SKM-1 treated with dmso at 0.1 percent for 144 hours (cell line): ENCODE results near the gene SLC51B.
"Not testable (repeated sequence)": the region's sequence is repeated elsewhere in the genome, so short reads cannot be mapped to it uniquely, and the experiment has no call there.

ENCODE experiments used
- DNase-seq: peaks from one replicate; lab custom pipeline; 2025; ENCODE audit not compliant: unreplicated experiment; lab: John Stamatoyannopoulos, UW

The SLC51B gene

DNA sequence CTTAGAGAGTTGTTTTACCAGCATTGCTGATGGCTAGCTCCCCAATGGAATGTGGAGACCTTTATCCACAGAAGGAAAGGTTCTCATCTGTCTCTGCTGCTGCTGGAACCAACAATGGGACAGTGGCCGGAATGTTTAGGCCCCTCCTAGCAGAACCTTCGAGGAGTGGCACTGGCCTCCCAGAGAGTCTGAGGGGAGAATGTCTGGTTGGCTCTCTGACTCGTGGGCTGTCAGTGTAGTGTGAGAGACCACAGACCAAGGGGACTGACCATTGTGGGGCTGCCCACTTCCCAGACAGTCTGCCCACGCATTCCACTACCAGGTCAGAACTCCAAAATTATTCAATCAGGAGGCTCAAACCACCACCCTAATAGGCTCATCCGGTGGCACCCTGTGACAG lies 17.5 kb downstream of the SLC51B start:
- DNase-seq = no peak

DNA sequence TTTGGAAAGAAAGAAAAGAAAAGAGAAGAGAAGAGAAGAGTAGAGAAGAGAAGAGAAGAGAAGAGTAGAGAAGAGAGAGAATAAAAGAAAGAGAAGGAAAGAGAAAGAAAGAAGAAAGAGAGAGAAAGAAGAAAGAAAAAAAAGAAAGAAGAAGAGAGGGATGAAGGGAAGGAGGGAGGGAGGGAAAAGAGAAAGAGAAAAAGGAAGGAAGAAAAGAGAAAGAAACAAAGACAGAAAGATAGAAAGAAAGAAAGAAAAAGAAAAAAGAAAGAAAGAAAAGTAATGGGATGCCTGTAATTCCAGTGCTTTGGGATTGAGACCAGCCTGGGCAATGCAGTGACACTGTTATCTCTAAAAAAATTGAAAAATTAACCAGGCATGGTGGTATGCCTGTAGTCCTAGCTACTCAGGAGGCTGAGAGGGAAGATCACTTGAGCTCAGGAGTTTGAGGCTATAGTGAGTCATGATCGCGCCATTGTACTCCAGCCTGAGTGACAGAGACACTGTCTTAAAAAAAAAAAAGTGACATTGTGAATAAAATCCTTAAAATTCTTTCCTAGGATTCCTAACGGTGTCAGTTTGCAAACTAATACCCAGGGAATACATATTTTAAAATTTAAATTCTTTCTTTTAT lies 20.9 kb downstream of the SLC51B start:
- DNase-seq = no peak

DNA sequence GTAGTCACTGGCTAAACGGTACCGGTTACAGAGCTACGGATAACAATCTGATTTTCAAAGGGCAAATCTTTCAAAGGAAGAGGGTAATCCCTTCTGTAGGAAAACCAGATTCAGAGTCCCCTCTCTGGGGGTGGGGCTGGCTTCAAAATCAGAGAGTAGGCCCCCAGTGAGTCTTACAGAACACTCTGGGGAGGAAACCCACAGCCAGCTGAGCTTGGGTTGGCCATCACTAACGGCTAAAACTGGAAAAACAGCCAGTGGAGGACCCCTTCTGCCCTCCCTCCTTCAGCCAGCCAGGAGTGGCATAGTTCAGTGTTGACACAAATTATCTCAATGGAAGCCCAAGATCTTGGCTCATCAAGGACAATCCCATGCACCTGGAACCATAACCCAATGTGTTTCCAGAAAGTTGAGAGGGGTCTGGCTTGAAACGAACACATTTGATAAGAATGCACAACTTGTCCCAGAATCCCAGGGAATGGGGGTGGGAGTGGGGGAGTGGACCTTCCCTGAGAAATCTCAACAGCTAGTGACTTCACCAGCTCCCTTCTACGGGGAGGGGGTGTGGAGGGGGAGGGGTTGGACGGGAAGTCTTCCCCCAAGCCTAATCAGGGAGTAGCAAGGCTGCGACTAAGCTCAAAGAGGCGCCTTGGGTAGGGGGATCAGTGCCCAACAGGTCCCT lies 21.6 kb downstream of the SLC51B start:
- no peak for DNase-seq

DNA sequence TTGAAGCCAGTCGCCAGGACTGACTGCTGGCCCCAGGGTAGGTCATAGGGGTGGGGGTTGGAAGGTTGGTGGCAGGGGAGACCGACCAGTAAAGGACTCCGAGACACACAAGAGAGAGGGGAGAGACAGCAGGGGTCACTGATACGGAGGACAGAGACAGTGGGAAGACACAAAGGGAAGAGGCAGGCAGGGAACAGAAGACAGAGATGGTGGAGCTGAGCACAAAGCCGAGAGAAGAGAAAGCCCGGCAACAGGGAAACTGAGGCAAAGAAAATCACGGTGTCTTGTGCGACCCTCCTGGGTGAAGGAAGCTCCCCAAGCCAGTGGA lies 22.1 kb downstream of the SLC51B start:
- DNase-seq = no peak

DNA sequence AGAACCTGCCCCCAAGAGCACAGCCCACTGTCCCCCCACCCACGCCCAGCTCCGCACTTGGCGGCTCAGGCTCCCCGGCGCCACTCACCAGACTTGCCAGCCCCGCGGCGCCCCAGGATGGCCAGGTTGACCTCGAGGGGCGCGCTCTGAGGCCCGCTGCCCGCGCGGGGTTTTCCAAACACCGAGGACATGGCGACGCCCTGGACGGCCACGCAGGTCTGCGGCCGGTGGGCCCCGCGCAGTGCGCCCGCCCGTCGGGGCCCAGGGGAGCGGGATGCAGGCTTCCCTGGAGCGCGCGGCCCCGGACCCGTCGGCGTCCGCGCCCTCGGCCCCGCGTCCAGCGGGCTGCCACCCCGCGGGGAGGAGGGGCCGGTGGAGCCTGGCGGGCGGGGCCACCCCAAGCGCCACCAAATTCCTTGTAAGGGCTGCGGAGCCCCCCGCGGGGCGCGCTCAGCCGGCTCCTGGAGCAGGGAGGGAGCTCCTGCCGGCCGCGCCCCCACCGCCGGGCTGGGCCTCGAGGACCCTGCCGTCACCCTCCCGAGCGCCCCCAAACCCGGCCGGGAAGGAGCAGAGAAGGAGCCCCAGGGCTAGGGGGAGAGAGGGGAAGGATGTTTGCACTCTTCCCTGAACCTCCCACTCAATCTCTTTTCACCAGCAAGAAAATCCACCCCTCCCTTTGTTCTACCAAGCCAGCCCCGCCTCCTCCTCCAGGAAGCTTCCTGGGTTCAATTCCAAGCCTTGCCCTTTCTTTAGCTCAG lies 22.6 kb downstream of the SLC51B start, which contains the start of gene RASL12:
Gene RASL12 (minus strand): TSS at position 347 of the 758 bp plus-strand sequence. CDS start 156 bp downstream, at position 191.
- no peak for DNase-seq

DNA sequence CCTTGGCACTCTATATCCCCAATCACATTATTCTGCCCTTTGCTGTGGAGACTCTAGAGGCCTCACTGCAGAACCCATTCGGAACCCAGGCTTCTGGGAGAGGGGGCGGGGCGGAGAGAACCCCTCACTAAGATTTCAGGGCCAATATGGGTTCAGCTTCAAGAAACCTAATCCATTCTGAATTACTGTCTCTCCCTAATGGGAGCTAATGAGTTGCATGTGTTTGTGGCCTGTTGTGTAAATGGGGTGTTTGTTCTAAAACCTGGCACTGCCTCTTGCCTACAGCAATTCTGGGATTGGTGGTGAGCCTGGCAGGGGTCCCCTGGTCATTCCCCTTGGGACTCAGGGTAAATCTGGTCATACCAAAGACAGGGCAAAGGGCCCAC lies 23.2 kb downstream of the SLC51B start:
- DNase-seq = no peak

DNA sequence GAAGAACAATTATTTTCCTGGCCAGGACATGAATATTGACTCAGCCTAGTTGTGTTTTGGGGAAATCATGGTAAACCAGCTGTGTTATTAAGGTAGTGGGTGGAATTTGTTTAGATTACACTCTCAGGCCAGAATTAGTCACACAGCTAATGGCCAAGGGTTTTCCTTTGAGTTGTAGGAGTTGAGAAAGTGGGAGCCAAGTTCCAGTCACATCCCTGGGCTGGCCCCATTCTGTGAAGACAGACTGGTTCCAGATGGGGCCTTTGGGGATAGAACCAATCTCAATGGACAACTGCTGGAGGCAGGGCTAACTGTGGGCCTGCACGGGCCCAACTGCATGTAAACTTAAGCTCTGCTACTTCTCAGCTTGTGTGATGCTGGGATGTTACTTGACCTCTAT lies 24.0 kb downstream of the SLC51B start:
- no peak for DNase-seq

DNA sequence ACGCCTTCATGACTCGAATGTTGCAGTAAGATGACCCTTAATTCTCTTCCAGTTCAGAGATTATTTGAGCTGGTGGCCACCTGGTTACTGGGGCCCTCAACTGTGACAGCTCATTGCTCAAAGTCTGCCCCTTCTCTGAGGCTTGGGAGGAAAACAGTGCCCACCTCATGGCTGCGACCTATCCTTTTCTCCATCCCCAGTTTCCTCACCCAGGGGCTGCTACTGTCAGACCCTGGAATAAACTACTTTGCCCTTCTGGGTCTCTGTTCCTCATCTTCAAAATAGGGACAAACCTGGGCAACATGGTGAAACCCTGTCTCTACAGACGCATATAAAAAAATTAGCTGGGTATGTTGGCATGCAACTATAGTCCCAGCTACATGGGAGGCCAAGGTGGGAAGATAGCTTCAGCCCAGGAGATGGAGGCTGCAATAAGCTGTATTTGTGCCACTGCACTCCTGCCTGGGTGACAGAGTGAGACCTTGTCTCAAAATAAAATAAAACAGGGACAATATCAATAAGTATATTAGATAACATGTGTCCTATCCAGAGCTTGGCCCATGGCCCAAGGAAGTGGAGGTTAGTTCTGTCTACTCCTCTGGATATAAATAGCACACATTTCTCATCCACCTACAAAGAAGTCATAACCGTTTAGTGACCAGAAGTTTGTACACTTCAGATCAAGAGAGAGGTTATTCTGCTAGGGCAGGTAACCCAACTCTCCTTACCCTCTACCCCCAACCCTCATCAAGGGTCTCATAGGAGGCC lies 24.8 kb downstream of the SLC51B start:
- DNase-seq = no peak

DNA sequence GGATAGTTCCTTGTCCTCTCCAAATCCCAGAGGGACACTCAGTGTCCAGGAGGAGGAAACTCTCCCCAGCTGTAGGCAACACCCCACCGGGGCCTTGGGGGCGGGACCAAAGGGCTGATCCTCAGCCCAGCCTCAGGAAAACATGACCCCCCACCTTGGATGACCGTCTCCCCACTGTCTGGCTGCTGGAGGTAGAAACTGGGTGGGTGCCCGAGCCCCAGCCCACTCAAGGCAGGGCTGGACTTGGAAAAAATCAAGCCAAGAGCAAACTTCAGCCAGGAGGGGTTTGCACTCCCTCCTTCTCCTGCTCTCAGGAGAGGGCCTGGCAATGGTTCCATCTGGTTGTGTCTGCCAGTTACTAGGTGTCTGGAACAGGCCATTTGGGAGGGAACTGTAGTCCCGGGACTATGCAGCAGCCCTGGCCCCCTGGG lies 26.2 kb downstream of the SLC51B start:
- no peak for DNase-seq

DNA sequence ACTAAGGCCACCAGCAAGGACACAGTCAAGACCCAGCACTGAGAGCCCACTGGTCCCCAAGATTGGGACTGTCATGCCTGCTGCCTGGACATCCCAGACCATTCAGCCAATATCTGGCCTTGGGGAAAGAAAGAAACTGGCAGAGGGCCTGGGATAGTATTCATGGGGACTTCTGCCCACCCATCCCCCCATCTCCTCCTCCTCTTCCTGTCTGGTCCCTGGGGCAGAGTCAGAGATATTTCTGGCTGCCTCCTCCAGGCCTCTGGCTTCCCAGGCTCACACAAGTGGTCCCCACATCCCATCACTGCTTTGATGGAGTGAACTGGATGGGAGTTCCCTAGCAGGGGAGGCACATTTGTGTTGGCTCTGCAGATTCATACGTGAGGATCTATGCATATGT lies 26.8 kb downstream of the SLC51B start:
- DNase-seq = no peak

DNA sequence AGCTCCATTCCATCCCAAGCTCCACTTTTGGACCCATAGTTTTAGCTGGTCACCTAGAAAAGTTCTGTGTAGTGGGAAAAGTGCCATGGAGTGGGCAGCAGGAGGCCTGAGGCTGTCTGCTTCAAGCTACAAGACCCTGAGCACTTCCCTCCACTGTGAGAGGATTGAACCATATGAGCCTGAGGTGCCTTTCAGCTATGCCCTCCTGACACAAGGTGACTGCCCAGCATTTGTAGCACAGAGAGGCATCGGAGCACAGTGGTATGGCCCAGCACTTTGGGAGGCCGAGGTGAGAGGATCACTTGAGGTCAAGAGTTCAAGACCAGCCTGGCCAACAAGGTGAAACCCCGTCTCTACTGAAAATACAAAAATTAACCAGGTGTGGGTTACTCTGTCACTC lies 27.4 kb downstream of the SLC51B start:
- DNase-seq = no peak

DNA sequence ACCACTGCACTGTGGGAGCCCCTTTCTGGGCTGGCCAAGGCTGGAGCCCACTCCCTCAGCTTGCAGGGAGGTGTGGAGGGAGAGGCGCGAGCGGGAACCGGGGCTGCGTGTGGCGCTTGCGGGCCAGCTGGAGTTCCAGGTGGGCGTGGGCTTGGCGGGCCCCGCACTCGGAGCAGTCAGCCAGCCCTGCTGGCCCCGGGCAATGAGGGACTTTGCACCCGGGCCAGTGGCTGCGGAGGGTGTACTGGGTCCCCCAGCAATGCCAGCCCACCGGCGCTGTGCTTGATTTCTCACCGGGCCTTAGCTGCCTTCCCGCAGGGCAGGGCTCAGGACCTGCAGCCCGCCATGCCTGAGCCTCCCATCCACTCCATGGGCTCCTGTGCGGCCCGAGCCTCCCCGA lies 29.8 kb downstream of the SLC51B start:
- not testable (repeated sequence) for DNase-seq

DNA sequence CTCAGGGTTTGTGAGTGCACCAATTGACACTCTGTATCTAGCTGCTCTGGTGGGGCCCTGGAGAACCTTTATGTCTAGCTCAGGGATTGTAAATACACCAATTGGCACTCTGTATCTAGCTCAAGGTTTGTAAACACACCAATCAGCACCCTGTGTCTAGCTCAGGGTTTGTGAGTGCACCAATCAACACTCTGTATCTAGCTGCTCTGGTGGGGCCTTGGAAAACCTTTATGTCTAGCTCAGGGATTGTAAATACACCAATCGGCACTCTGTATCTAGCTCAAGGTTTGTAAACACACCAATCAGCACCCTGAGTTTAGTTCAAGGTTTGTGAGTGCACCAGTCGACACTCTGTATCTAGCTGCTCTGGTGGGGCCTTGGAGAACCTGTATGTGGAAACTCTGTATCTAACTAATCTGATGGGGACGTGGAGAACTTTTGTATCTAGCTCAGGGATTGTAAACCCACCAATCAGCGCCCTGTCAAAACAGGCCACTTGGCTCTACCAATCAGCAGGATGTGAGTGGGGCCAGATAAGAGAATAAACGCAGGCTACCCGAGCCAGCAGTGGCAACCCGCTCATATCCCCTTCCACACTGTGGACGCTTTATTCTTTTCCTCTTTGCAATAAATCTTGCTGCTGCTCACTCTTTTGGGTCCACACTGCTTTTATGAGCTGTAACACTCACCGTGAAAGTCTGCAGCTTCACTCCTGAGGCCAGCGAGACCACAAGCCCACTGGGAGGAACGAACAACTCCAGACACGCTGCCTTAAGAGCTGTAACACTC lies 30.6 kb downstream of the SLC51B start:
- DNase-seq = not testable (repeated sequence)

DNA sequence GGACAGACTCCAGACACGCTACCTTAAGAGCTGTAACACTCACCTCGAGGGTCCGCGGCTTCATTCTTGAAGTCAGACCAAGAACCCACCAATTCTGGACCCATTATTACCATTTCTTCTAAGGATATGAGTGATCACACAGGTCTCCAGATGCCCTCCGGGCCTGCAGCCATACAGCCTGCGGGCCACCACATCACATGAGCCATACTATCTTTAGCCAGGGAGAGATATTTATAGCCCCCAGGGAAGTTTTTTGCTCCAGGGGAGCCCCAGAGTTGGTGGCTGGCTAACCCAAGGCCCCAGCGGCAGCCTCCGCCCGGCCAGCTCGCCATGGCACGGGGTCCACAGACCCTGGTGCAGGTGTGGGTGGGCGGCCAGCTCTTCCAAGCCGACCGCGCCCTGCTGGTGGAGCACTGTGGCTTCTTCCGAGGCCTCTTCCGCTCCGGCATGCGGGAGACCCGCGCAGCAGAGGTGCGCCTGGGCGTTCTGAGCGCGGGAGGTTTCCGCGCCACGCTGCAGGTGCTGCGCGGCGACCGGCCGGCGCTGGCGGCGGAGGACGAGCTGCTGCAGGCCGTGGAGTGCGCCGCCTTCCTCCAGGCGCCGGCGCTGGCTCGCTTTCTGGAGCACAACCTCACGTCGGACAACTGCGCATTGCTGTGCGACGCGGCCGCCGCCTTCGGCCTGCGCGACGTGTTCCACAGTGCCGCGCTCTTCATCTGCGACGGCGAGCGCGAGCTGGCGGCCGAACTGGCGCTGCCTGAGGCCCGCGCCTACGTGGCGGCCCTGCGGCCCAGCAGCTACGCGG lies 31.5 kb downstream of the SLC51B start, which contains the start of gene KBTBD13:
Gene KBTBD13 (plus strand): TSS at position 261 of the 805 bp plus-strand sequence. CDS start 70 bp downstream, at position 331.
- no peak for DNase-seq

DNA sequence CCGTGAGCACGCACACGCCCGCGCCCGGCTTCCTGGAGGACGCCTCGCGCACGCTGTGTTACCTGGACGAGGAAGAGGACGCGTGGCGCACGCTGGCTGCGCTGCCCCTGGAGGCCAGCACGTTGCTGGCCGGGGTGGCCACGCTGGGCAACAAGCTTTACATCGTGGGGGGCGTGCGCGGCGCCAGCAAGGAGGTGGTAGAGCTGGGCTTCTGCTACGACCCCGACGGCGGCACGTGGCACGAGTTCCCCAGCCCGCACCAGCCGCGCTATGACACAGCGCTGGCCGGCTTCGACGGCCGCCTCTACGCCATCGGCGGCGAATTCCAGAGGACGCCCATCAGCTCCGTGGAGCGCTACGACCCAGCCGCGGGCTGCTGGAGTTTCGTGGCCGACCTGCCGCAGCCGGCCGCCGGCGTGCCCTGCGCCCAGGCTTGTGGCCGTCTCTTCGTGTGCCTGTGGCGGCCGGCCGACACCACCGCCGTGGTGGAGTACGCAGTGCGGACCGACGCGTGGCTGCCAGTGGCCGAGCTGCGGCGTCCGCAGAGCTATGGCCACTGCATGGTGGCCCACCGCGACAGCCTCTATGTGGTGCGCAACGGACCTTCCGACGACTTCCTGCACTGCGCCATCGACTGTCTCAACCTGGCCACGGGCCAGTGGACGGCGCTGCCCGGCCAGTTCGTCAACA lies 32.2 kb downstream of the SLC51B start:
- no peak for DNase-seq

DNA sequence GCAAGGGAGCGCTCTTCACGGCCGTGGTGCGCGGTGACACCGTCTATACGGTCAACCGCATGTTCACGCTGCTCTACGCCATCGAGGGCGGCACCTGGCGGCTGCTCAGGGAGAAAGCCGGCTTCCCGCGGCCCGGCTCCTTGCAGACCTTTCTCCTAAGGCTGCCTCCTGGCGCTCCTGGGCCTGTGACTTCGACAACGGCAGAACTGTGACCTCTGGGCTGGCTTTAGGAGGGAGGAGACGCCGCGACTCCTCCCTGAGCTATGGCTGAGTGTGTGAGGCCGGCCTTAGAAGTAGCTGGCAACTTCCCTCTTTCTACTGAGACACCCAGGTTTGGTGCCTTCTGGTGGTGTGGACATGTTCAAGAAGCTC lies 32.8 kb downstream of the SLC51B start:
- DNase-seq = no peak

DNA sequence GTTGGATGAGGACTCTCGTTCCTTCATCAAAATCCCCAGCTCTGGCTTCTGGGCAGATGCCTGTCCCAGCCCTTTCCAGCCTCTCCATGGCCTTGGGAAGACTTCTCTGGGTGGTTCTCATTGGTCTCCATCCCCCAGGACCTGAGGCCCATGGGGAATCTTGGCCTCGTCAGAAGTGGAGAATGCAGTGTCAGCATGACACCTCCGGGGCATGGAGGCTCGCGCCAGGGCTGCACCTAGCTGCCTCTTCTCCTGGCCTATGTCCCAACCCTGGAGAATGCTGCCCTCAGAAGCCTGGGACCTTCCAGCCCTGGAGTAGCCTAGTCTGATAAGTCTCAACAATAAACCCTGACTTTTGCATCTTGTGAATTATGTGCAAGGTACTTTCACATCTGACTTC lies 34.4 kb downstream of the SLC51B start:
- DNase-seq = no peak

DNA sequence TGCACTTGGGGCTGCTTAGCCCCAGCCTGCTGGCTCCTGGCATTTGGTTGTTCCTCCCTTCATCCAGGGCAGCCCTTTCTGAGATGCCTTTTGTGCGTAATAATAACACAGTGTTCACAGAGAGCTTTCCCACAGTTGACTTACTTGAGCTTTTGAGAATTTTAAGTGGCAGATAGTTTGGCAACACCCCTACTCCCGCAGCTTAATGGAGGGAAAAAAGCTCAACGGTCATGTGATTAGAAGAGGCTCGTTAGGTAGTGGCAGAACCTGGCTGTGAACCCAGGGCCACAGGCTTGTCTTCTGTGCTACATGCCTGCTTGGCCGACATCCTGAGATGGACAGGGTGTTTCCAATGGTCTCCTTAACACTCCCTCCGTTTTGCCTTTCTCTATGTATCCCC lies 36.1 kb downstream of the SLC51B start:
- DNase-seq = no peak

DNA sequence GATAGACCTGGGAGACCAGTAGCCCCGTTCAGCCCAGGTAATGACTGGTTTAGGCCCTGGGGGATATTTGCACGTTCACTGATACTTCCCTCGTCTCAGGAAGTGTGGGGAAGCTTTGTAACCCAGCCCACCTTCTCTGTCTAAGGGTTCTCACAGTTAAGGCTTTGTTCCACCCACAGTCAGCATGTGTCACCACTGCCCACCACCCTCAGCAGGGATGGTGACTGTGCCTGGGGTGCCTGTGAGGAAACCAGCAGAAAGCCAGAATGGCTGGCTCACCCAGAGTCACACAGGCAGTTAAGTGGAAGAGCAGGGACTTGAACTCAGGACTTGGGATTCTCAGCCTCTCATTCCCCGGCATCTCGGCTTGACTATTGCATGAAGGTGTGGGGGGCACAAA lies 36.6 kb downstream of the SLC51B start:
- no peak for DNase-seq
